Measurements from ENCODE around the gene BROX.
"Not testable (repeated sequence)": the region's sequence is repeated elsewhere in the genome, so short reads cannot be mapped to it uniquely, and the experiment has no call there.

The BROX gene

GRCh38 chr1:222732216-222733159, 20.1 kb downstream of the BROX start:
- DNase-seq (ENCODE audit: low spot score) = no peak

DNA sequence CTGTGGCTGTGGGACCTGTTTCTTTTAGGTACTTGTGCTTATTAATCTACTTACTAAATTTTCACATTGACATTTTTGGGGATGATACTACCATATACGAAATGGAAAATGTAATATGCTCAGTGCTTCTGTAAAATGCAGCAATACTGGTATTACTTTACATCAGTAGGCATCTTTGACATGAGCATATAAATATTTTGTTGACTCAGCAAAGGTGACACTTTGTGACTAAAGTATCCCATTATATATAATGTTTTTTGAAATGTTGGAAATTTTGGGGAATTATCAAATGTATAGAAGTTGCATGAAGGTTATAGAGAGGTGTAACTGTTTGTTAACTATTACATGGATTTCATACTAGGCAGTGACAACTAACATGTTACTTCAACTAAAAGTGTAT, 22.4 kb downstream of the BROX start:
- no peak for DNase-seq (ENCODE audit: low spot score)

- no peak for DNase-seq (ENCODE audit: low spot score)
Observed at GRCh38 chr1:222736470-222736869, 24.1 kb downstream of the BROX start.

GRCh38 chr1:222736972-222737371, 24.6 kb downstream of the BROX start, which contains the start of gene FAM177B:
FAM177B (plus strand) TSS chr1:222737202; CDS start chr1:222746546, 9,344 bp downstream.
- DNase-seq (ENCODE audit: low spot score) = no peak

- DNase-seq (ENCODE audit: low spot score) = no peak
Observed at GRCh38 chr1:222739465-222739864, 27.1 kb downstream of the BROX start.

DNA sequence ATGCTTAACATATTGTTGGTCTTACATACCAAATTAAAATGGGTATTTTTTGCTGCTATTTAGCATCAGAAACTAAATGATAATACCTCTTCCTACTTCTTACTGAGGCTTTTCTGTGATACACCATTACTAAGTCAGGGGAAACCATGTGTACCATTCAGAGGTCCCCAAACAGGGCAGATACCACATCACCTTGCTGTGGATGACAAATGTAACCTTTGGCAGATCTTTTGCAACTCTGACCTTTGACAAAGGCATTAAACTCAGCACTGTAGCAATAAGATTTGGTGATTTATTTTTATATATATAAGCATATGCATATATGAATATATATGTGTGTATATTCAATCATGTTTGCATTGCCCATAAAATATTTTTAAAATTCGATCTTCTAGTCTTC, 27.6 kb downstream of the BROX start:
- no peak for DNase-seq (ENCODE audit: low spot score)

DNA sequence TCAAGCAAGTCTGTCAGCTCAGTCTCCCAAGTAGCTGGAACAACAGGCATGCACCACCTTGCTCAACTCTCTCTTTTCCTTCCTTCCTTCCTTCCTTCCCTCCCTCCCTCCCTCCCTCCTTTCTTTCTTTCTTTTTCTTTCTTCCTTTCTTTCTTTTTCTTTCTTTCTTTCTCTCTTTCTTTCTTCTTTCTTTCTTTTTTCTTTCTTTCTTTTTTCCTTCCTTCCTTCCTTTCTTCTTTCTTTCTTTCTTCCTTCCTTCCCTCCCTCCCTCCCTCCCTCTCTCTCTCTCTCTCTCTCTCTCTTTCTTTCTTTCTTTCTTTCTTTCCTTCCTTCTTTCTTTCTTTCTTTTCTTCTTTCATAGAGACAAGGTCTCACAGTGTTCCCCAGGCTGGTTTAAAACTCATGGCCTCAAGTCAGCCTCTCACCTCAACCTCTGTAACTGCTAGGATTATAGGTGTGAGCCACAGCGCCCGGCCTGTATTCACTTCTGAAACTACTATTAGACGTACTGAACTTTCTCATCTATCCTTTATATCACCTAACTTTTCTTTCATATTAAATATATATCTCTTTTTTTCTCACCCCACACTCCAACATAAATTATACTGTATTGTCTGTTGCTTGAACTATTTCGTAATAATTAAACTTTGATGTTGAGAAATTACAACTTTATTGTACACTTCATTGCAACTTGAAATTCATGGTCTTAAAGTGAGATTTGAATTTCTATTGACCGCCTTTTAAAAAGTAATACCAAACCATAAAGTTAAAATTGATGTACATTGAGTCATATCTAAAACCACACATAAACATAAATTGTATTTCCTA, 29.5 kb downstream of the BROX start:
- DNase-seq (ENCODE audit: low spot score) = not testable (repeated sequence)

DNA sequence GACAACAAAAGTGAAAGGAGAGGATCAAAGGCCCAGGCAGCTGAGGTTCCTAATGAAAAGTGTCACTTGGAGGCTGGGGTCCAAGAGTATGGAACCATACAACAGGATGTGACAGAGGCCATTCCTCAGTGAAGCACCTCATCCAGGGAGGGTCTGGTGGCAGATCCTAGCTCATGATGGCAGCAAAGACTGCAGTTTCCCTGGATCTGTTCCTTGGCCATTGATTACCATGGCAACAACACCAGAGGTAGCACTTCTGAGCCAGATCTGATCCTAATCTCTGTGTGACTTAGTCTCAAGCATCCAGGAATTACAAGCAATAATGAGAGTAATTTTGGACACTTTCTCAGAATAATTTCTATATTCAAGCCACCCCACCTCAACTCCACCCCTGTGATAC, 37.6 kb downstream of the BROX start:
- no peak for DNase-seq (ENCODE audit: low spot score)

DNA sequence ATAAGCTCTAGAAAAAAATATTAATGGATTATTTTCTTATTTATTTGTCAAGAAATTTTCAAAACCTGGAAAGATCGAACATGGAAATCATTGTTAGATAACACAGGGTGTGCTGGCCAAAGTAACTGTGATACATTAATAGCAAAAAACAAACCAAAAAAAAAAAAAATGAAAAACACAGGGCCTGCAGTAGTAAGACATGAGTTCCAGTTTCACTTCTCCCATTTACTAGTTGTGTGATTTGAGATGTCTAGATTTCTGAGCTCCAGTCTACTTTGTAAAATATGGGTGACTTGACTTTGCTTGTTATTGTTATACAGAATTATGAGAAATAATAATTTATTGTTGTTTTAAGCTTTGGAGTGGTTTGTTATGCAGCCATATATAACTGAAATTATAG, 38.3 kb downstream of the BROX start:
- no peak for DNase-seq (ENCODE audit: low spot score)

DNA sequence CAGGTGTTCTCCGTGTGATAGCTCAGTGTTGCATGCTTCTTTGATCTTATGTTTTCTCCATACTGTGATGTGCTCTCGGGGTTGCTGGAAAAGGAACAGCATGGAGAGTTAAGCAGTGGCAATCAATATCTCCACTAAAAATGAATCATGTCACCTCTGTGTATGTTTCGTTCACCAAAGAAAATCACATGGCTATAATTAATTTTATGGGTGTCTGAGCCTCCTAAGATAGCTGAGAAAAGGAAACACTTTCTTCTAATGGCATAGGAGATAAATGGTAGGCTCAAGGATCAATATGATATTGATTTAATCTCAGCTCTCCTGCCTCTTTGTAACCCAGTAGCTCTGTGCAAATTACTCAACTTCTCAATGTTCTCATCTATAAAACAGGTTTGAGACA, 38.9 kb downstream of the BROX start:
- no peak for DNase-seq (ENCODE audit: low spot score)

- no peak for DNase-seq (ENCODE audit: low spot score)
Observed at GRCh38 chr1:222754366-222755139, 42.2 kb downstream of the BROX start.

DNA sequence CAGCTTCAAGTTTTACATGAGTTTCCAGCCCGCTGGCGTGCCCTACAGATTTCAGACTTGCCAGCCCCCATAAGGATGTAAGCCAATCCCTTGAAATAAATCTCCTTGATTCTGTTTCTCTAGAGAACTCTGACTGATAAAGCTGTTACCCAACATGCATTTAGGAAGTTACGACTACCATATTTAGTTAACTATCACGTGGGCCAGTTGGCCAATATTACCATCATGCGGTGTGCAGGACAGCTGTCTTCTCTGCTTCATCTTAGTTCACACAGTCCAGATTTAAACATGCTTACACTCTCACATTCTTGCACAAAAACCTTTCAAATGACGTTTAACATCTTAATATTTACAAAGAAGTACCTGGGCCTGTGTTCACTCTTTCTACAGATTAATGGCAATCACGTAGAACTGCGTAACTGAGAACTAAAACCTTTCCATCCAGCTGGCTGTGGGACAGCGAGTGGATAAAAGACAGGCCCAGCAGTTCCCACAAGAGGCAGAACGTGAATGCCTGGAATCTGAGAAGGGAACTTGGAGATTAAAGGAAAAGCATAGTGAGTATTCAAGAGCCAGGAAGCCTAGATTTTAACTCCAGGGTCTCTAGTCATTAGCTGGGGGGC, 45.4 kb downstream of the BROX start:
- no peak for DNase-seq (ENCODE audit: low spot score)

GRCh38 chr1:222759451-222760035, 47.2 kb downstream of the BROX start:
- DNase-seq (ENCODE audit: low spot score) = no peak

DNA sequence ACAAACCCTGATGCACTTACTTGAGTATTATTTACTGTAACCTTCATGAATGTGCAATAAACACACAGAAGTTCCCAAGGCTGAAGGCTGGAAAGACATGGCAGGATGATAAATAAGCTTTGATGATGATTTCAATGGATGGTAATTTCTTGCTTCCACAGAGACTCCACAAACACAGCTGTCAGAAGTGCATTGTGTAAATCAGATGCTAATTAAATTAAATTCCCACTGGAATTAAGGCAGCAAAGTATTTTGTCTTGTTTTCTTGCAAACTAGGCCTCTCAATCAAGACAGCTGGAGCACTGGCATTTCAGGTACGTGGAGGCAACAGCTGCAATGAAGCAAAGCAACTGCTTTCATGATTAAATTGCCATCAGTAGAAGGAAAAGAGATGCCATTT, 48.7 kb downstream of the BROX start:
- no peak for DNase-seq (ENCODE audit: low spot score)

GRCh38 chr1:222762178-222762577, 49.8 kb downstream of the BROX start:
- DNase-seq (ENCODE audit: low spot score) = not testable (repeated sequence)

GRCh38 chr1:222767152-222767571, 54.8 kb downstream of the BROX start:
- no peak for DNase-seq (ENCODE audit: low spot score)

DNA sequence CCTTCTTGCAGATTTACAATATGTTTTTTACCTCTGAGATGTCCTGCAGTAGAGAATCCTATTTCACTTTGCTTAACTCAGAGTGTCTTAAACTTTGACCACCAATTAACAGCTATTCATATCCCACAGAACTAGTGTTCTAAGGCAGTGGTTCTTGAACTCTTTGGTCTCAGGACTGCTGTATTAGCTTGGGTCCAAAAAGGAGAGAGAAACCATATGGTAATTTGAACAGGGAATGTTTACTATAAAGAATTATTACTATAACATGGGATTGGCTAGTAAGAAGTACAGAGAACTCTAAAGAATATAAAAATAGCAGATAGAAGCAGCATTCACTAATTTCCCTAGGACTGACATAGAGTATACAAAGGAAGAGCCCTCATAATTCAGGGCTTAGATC, 56.2 kb downstream of the BROX start:
- DNase-seq (ENCODE audit: low spot score) = no peak

- no peak for DNase-seq (ENCODE audit: low spot score)
Observed at GRCh38 chr1:222769181-222769580, 56.8 kb downstream of the BROX start.

DNA sequence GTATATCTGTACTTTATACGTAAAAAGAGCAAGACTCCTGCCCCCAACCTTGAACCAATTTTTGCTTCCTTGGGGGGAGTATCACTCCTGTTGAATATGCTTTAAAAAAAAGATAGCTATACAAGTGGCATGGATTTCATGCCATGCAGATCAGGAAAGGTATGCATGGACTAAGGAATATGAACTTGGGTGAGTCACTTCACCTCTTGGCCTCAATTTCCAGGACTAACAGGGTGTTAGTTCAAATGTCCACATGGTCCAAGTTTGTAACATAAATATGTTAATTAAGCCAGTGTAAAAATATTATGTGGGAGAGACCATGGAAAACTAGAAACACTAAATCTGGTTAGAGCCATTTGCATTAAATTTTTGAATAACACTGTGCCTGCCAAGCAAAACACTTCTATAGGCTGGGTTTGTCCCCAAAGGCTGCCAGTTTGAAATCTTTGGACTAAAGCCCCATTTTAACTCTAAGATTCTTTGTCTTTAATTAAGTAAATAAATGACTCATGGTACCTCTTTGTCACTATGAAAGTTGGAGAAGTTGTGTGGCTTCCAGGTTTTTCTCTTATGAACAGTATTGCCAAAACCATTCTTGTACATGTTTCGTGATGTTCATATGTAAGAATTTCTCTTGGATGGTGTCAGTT, 57.7 kb downstream of the BROX start:
- no peak for DNase-seq (ENCODE audit: low spot score)

- no peak for DNase-seq (ENCODE audit: low spot score)
Observed at GRCh38 chr1:222772996-222773379, 60.6 kb downstream of the BROX start.

- DNase-seq (ENCODE audit: low spot score) = no peak
Observed at GRCh38 chr1:222777463-222777862, 65.1 kb downstream of the BROX start.

Measured in HuH-7 (cell line).